ENCODE data around the gene PAPSS1. TPM values are rescaled to one million over a fixed set of nuclear protein-coding genes. Genes with fewer than 3 reads are reported as not detected.

PAPSS1 gene
- total and polyA plus RNA-seq, 2 donors (not counting 3 experiments of a cell fraction or from before 2014, with no cell fraction given): 69.6 to 77.2 TPM

DNA sequence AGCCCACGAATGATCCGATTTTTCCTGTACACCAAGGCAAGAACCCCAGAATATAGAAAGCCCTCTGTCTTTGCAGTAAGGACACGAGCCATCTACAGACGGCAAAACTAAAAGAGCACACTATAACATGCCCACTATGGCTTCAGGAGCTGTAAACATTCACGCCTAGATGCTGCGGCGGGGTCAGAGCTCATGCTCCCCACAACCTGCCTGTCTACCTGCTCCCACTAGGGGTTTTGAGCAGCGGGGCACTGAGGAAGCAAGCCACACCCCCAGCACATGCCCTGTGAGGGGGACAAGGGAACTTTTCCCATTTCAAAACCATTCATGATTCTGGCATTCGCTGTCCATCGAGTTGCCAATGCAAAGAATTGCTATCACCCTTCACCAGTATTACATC lies 144.8 kb downstream of the PAPSS1 start:
- H3K4me2 ChIP-seq (ENCODE audit: insufficient read depth, low read length): no peak overlapping the region
- no peaks in the 10 kb centered on the region for H4K20me1 ChIP-seq (replicated peaks; ENCODE audit: control insufficient read depth, extremely low read depth, insufficient read depth, low read length)
- no peaks in the 10 kb centered on the region for H3K36me3 ChIP-seq (ENCODE audit: control insufficient read depth in 2 of 2, extremely low read depth in 1 of 2, insufficient read depth in 2 of 2, low read length in 2 of 2)
- H3K9me3 ChIP-seq (replicated peaks; ENCODE audit: control insufficient read depth, insufficient read depth, low read length): no peaks in the 10 kb centered on the region
- DNase-seq (ENCODE audit: low read depth, low spot score): no peak
- intact Hi-C loops (cut with micrococcal nuclease) (no loop called here), dilution Hi-C loops (cut with MboI; ENCODE audit: extremely low pct_ligation_motif_present, low sequenced_read_pairs) (no loop called here)
- H3K9me1 ChIP-seq (replicated peaks; ENCODE audit: control insufficient read depth, extremely low read depth, insufficient read depth, low read length): no peaks in the 10 kb centered on the region
- ChIA-PET CTCF (no interaction called here), POLR2A (no interaction called here)
- H3K27ac ChIP-seq (ENCODE audit: insufficient read depth, low read depth, low read length): no peak overlapping the region
- TF ChIP-seq EZH2 (IDR thresholded peaks at IDR 0.05; ENCODE audit: borderline replicate concordance, low read depth, low read length, severe bottlenecking) (no peak), FOS (IDR thresholded peaks at IDR 0.05; ENCODE audit: borderline replicate concordance, insufficient read depth, low read length) (no peak), GATA2 (IDR thresholded peaks at IDR 0.05; ENCODE audit: insufficient read depth, insufficient read length, low read depth, low read length) (no peak), JUN (IDR thresholded peaks at IDR 0.05; ENCODE audit: borderline replicate concordance, insufficient read depth, insufficient read length, low read depth) (no peak), MAX (IDR thresholded peaks at IDR 0.05; ENCODE audit: insufficient read depth, insufficient read length) (no peak), POLR2AphosphoS5 (IDR thresholded peaks at IDR 0.05; ENCODE audit: insufficient read depth, low read depth, low read length) (no peak), POLR2A (IDR thresholded peaks at IDR 0.05; ENCODE audit: low read depth, low read length) (no peak), MYC (IDR thresholded peaks at IDR 0.05; ENCODE audit: low read depth, low read length) (no peak)
- TF ChIP-seq, protein P1, sequence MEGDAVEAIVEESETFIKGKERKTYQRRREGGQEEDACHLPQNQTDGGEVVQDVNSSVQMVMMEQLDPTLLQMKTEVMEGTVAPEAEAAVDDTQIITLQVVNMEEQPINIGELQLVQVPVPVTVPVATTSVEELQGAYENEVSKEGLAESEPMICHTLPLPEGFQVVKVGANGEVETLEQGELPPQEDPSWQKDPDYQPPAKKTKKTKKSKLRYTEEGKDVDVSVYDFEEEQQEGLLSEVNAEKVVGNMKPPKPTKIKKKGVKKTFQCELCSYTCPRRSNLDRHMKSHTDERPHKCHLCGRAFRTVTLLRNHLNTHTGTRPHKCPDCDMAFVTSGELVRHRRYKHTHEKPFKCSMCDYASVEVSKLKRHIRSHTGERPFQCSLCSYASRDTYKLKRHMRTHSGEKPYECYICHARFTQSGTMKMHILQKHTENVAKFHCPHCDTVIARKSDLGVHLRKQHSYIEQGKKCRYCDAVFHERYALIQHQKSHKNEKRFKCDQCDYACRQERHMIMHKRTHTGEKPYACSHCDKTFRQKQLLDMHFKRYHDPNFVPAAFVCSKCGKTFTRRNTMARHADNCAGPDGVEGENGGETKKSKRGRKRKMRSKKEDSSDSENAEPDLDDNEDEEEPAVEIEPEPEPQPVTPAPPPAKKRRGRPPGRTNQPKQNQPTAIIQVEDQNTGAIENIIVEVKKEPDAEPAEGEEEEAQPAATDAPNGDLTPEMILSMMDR (IDR thresholded peaks at IDR 0.05; ENCODE audit: extremely low read depth in 1 of 2, insufficient read depth in 1 of 2, low read depth in 1 of 2, low read length in 2 of 2): no peak
- H3K9ac ChIP-seq (replicated peaks; ENCODE audit: extremely low read depth, insufficient read depth, low read length): no peak overlapping the region
- H3K4me1 ChIP-seq (ENCODE audit: control insufficient read depth, extremely low read depth, insufficient read depth, low read length): no peaks in the 10 kb centered on the region
- no peaks in the 10 kb centered on the region for H3K27me3 ChIP-seq (ENCODE audit: control insufficient read depth in 2 of 2, insufficient read depth in 2 of 2, low read length in 2 of 2)
- H3K79me2 ChIP-seq (ENCODE audit: control insufficient read depth, insufficient read depth, low read length): no peaks in the 10 kb centered on the region
- H3K4me3 ChIP-seq (replicated peaks in 1 of 3; ENCODE audit: insufficient read depth in 1 of 3, low read depth in 1 of 3, low read length in 3 of 3): no peak overlapping the region
- no peak for FAIRE-seq
- H2AFZ ChIP-seq (ENCODE audit: low read depth, low read length): no peak overlapping the region
- no TSS peak for BruUV-seq (replicated peaks)
